HL-60 (cell line): ENCODE data around the gene CELF2.

ENCODE experiments used
- DNase-seq, 2 experiments: peaks; one replicate each; pipeline ENCODE4 v3.0.0-alpha.2; 2010 to 2020; ENCODE audit warnings: low read depth in 1 of 2, low spot score in 1 of 2
- H3K27ac ChIP-seq: fragments of 250-450 bp; sonication (Bioruptor Pico); replicated peaks from 2 replicates; pipeline ENCODE4 v1.5.1; 2020; ENCODE audit warnings: mild to moderate bottlenecking, moderate library complexity
- H3K27me3 ChIP-seq: fragments of 250-450 bp; sonication (Bioruptor Pico); 2 replicates; pipeline ENCODE4 v1.5.1; 2021; ENCODE audit warnings: mild to moderate bottlenecking, moderate library complexity; ENCODE audit not compliant: insufficient read depth, poor library complexity, severe bottlenecking
- H3K4me3 ChIP-seq: replicated peaks from 2 replicates; pipeline ENCODE4 v1.5.1; 2011; ENCODE audit warnings: mild to moderate bottlenecking, control low read depth, low read length; ENCODE audit not compliant: insufficient read depth
- CTCF ChIP-seq: IDR thresholded peaks from one replicate; pipeline ENCODE4 v1.5.1; 2011; ENCODE audit warnings: low read length, control low read depth, inconsistent platforms; ENCODE audit not compliant: insufficient read depth
- GABPA ChIP-seq: IDR thresholded peaks from 2 replicates; pipeline ENCODE4 v1.6.1; 2012; ENCODE audit warnings: low read depth
- POLR2AphosphoS5 ChIP-seq: IDR thresholded peaks from 2 replicates; pipeline ENCODE4 v1.6.1; 2012; ENCODE audit warnings: low read depth
- REST ChIP-seq: IDR thresholded peaks from 2 replicates; pipeline ENCODE4 v1.6.1; 2012; ENCODE audit warnings: low read depth; ENCODE audit not compliant: insufficient replicate concordance
- SPI1 ChIP-seq: IDR thresholded peaks from 2 replicates; pipeline ENCODE4 v1.6.1; 2012; ENCODE audit warnings: low read depth, mild to moderate bottlenecking, borderline replicate concordance

Gene CELF2

DNA sequence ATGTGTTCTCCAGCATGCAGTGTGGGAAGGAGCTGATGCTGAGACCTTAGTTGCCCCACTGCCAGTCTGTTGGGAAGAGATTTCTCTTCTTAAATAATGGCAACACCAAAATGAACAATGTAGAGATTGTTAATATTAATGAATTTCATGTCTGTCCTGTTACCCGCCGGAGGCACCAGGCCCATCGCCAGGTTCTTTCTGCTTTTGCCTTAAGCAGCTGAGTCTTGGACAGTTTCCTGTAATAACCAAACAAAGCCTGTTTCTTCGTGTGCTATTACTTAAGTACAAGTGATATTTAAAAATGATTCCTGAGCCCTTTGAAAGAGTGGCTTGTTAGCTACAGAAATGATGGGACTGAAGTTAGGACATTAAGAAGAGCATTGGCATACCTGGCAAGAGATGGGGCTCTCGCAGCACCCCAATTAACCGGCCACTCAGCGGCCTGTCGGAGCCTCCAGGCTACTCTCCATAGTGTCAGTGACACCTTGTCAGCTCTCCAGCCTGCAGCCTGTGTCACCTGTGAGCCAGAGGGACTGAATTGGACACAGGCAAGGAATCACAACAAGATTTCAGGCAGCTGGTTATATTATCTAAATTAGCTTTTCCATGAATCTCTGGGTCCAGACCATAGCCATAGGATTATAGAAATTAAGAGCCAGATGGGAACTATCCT lies 142.0 kb downstream of the CELF2 start:
- DNase-seq = no peak
- TF ChIP-seq CTCF = no peak
- TF ChIP-seq POLR2AphosphoS5 = no peak
- no peak for TF ChIP-seq REST
- TF ChIP-seq SPI1 = no peak
- TF ChIP-seq GABPA = no peak
- H3K4me3 ChIP-seq = no peak overlapping the region
- H3K27ac ChIP-seq = no peak overlapping the region
- H3K27me3 ChIP-seq = no peaks in the 10 kb centered on the region

- H3K27ac ChIP-seq = peak overlapping the region; percentile 42
- no peaks in the 10 kb centered on the region for H3K27me3 ChIP-seq
- H3K4me3 ChIP-seq = no peak overlapping the region
- DNase-seq = no peak
- TF ChIP-seq CTCF (no peak), SPI1 (no peak), POLR2AphosphoS5 (no peak), REST (no peak), GABPA (no peak)
Observed at GRCh38 chr10:11161096-11161495, 143.4 kb downstream of the CELF2 start.

GRCh38 chr10:11161910-11162309 lies 144.2 kb downstream of the CELF2 start:
- Histone ChIP-seq H3K4me3 (no peak overlapping the region), H3K27ac (peak overlapping the region; percentile 96; the same call in 1 of the 2 replicates), H3K27me3 (no peaks in the 10 kb centered on the region)
- no peak for DNase-seq
- TF ChIP-seq REST (no peak), GABPA (no peak), POLR2AphosphoS5 (no peak), CTCF (no peak), SPI1 (no peak)
